ENCODE data around the gene RFTN2.

- no peak for TF ChIP-seq EZH2 (IDR thresholded peaks at IDR 0.05; ENCODE audit: borderline replicate concordance, low read depth, low read length, severe bottlenecking)
- TF ChIP-seq CTCF (IDR thresholded peaks at IDR 0.05; ENCODE audit: borderline replicate concordance, extremely low read depth, low read length, poor library complexity, severe bottlenecking): no peak
Measured at GRCh38 chr2:197674591-197674990, 796 bp downstream of the RFTN2 start.
